OCI-M2 (cell line): ENCODE measurements around the gene TTC38.

Source experiments
- DNase-seq: peaks from one replicate; lab custom pipeline; 2025; ENCODE audit not compliant: unreplicated experiment; lab: John Stamatoyannopoulos, UW

TTC38 gene

GRCh38 chr22:46267431-46268279, at the start of gene TTC38:
TSS of gene TTC38 (plus strand) at chr22:46268008. CDS start at chr22:46268040, 32 bp downstream.
- DNase-seq, result no peak

GRCh38 chr22:46219636-46220035, 48.2 kb upstream of the TTC38 start:
- DNase-seq, result no peak

- DNase-seq, result no peak
Measured at GRCh38 chr22:46220921-46221320, 46.9 kb upstream of the TTC38 start.

- DNase-seq, result no peak
Measured at GRCh38 chr22:46224044-46224897, 43.5 kb upstream of the TTC38 start.

DNA sequence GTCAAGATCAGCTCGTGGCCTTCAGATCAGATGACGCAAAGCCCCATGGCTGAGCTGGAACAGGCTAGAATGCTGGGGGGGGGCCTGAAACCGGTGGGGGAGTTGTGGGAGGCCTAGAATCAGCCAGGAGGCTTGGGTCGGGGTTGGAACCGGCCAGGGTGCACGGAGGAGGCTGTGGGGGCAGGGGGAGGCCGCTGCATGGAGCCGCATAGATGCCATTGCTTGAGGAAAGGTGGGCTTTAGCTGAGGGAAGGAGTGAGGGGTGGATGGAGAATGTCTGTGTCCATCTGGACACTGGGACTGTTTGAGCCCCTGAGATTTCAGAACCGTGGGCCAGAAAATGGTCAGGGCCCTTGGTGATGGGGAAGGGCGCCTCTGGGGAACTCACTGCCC, 42.9 kb upstream of the TTC38 start:
- no peak for DNase-seq

GRCh38 chr22:46225631-46226030, 42.2 kb upstream of the TTC38 start:
- no peak for DNase-seq

GRCh38 chr22:46226577-46226976, 41.2 kb upstream of the TTC38 start:
- DNase-seq, result no peak

GRCh38 chr22:46229701-46230100, 38.1 kb upstream of the TTC38 start:
- no peak for DNase-seq

- no peak for DNase-seq
Measured at GRCh38 chr22:46230262-46230901, 37.4 kb upstream of the TTC38 start.

- no peak for DNase-seq
Measured at GRCh38 chr22:46233231-46233630, 34.6 kb upstream of the TTC38 start.

- DNase-seq, result no peak
Measured at GRCh38 chr22:46234969-46235368, 32.8 kb upstream of the TTC38 start.

GRCh38 chr22:46237453-46238124, 30.2 kb upstream of the TTC38 start:
- DNase-seq, result no peak

DNA sequence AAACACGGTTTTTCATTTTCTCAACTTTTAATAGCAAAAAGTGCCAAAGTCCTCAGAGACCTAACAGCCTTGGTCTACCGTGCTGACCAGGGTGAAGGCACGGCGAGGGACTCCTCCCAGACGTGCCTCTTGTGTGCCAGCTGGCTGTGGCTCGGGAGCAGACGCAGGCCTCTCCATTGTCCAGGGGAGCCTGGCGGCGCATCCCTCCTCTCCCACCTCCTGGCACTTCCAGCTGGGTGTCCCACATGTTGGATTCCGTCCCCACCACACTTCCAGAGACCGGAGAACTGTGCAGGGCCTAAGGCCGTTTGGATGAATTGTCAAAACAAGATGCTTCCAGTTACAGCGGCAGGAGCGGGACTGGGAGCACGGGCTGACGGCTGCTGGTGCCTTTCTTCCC, 29.3 kb upstream of the TTC38 start:
- DNase-seq, result no peak

GRCh38 chr22:46239261-46240048, 28.4 kb upstream of the TTC38 start:
- no peak for DNase-seq

DNA sequence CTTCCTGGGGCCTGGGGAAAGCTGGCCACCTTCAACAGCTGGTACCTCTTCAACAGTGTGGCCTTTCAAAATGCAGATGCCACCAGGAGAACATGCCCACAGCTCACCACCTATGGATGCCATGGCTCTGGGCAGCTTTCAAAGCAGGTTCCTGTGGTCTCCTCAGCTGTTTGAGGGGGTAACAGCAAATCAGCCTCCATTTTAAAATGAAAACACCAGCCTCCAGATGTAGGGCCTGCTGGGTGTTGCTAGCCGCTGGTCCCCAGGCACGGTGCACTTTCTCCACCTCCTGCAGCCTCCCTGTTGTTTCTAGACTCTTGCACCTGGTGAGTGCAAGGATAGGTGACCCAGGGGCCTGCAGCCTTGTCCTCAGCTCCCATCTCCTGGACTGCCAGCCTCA, 27.7 kb upstream of the TTC38 start:
- DNase-seq, result no peak

GRCh38 chr22:46240506-46240905, 27.3 kb upstream of the TTC38 start:
- no peak for DNase-seq

- DNase-seq, result no peak
Measured at GRCh38 chr22:46240907-46241306, 26.9 kb upstream of the TTC38 start.

GRCh38 chr22:46241396-46242007, 26.3 kb upstream of the TTC38 start:
- DNase-seq, result no peak

DNA sequence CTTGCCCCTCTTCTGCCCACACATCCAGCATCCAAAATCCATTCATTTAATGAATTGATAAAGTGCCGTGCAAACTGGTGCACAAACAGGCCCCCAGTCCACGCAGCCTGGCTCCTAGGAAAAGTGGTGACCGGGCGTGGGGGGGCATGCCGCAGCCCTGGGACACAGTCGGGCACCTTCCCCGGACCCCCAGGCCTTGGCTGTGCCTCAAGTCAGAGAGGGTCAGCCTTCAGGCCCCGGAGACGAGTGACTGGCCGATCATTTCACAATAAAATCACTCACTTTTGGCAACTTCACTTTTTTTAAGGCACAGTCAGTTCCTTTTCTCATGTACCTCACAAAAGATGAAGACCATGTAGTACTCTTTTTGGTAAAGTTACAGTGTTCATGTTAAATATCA, 25.7 kb upstream of the TTC38 start:
- no peak for DNase-seq

DNA sequence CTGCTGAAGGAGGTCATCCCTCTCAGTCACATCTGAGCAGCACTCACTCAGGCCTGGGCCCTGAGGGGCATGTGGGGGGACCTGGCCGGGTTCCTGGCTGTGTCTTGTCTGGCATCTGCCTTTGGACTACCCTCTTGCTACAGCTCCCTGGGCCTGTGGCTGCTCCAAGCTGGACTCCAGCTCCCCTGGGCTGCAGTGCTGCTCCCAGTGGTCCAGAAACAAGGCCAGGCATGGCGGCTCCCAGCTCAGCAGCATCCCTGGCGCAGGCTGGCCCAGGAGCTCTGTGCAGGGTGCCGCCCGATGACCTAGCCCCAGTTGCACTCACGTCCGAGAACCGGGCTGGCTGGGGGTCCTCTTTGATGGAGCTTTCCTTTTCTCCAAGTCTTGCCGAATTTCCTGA, 23.0 kb upstream of the TTC38 start:
- DNase-seq, result no peak
